Cortex of kidney (tissue), 1 donor: ENCODE results near the gene DPY30.

Source experiments
- DNase-seq: peaks from one replicate; lab custom pipeline; 2025; lab: John Stamatoyannopoulos, UW

DPY30 gene

DNA sequence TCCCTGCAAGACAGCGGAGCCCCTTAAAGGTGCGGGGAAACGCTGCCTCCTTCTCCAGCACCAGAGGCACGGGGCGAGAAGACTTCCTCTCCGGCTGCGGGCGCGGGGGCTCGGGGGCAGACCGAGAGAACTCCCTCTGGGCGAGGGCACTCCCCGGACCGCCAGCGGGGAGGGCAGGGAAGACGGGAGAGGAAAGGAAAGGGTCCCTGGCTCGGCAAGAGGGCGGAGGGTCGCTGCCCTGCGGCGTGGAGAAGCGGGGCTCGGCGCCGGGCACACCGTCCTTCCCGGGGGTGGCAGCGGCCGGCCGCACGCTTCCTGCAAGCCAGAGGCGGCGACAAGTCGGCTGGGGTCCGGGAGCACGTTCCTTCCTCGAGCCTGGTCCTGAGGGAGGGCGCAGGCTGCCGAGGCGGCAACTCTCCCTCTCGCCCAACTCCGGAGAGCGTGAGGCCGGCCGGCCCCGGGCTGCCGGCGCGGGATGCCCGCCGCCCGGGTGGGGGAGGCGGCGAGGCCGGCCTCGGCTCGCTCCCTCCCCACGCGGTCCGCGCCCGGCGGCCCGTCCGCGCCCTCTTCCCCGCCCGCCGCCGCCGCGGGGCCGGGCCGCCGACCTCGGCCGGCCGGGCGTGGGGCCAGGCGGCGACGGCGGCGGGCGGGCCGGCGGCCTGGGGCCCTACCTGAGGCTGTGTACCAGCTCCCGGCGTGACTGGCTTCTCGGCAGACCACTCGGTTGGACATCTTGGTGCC is 29.9 kb downstream of the DPY30 start:
- no peak for DNase-seq

DNA sequence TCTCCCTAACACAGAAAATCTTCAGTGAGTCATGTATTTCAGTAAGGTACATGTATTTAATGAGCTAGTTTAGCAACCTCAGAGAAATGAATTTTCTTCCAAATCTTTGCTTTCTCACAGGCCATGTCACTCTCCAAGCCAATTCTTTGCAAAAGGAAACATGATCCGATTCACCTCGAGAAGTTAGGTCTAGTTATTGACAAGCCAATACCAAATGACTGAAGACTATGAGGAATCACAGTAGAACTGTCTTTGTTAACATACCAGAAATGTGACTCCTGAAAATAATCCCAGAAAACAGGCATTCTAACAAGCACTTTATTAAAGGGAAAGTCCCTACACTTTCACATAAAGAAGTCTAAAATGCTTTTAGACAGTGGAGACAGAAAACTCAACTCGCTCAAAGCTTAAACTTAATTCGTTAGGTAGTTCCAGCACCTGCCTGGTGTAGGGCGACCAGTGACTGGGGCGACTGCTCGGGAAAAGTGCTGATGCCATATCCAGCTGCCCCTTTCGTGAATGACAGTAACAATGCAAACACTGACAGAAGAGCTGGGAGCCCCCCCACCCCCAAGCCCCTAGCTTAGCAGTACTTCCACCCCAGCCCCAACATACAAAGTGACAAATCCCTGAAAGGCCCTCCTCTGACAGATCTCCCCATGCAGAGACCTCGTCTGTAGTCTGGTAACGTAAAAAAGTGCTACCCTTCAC is 30.6 kb downstream of the DPY30 start:
- DNase-seq: no peak

DNA sequence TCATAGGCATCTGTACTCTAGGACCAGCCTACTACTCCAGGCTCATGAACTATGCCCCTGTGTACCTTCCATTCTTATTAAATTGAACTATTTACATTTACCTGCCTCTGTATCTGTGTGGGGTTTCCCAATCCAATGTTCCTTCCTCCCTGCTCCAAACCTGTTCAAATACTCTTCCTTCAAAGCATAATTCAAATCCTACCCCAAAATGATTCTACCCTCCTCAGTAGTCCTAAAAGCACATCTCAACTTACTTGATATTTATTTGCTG is 32.5 kb downstream of the DPY30 start:
- no peak for DNase-seq

DNA sequence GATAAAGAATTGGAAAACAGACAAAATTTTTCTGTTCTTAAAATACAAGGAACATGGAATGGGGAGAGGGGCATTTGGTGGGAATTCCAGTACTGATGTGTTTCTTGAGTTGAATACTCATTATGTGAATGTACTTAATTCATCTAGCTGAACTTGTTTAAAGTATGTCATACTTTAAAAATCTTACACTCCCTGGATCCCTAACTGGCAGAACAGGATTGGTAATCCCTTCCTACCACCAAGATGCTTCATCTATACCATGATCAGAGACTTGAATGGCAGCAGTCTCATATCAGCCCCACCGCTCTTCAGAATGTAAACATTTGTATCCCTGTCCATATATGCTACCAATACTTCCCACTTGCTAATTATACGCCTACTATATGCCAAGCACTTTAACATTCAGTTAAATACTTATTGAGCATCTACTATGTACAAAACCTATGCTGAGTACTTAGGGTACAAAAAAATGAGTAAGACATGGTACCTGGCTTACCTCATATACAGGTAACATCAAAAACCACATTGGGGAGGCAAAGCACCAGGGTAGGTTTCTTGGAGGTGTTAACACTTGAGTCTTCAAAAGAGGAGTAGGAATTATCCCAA is 34.1 kb downstream of the DPY30 start:
- no peak for DNase-seq

DNA sequence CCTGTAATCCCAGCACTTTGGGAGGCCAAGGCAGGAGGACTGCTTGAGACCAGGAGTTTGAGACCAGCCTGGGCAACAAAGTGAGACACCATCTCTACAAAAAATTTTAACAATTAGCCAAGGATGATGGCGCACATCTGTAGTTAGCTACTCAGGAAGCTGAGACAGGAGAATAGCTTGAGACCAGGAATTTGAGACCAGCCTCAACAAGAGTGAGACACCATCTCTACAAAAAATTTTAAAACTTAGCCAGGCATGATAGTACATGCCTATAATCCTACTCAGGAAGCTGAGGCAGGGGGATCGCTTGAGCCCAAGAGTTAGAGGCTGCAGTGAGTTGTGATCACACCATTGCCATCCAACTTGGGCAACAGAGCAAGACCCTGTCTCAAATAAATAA is 35.8 kb downstream of the DPY30 start:
- no peak for DNase-seq

DNA sequence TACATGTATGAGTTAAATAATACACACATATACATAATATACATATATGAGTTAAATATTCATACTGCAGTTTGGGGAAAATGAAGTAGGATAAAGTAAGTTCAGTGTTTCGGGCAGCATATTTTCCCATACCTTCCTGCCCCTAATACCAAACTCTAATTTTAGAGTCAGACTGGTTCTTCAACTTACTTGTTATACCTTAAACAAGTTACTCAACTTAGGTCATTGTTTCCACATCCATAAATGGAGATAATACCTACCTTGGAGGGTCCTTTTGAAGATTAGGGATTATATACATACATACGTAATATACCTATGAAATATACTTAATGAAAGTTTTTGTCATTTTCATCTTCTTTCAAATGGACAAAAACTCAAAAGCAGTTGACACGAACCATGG is 37.2 kb downstream of the DPY30 start:
- DNase-seq: no peak

- no peak for DNase-seq
Observed at GRCh38 chr2:31999438-31999837, 40.2 kb downstream of the DPY30 start.

- DNase-seq: no peak
Observed at GRCh38 chr2:31998731-31999383, 40.7 kb downstream of the DPY30 start.

DNA sequence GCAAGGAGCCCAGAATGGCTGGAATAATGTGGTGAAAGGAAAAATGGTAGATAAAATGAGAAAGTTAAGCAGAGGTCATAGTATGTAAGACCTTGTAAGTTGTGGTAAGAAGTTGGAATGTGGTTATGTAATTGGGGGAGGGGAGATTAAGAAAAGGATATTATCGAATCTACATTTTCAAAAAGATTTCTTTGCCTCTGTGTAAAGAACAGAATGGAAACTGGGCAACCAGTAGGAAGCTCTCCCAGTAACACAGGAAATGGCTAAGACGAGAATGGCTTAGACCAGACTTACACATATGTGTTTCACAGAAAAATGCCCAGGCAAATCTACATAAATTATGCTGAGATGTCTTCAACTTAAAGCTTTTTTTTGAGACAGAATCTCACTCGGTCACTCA is 42.0 kb downstream of the DPY30 start:
- DNase-seq: no peak

DNA sequence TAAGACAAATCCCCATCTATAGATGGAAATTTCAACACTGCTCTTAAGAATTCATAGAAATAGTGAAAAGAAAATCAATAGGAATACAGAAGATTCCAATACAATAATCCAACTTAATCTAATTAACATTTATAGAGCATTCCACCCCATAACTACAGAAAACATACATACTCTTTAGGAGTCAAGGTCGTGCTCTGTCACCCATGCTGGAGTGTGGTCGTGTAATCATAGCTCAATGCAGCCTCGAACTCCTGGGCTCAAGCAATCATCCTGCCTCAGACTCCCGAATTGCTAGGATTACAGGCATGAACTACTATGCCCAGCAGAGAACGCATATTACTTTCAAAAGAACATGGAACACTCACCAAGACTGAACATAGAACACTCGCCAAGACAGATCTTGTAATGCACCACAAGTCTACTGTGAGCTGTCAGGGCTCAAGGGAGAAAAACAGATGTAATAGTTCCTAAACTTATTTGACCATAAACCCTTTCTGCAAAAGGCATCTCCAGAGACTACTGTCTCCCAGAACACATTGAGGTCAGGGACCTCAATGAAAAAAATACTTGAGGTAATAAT is 42.9 kb downstream of the DPY30 start:
- no peak for DNase-seq

- no peak for DNase-seq
Observed at GRCh38 chr2:31992934-31993333, 46.7 kb downstream of the DPY30 start.

- no peak for DNase-seq
Observed at GRCh38 chr2:31992025-31992579, 47.5 kb downstream of the DPY30 start.

DNA sequence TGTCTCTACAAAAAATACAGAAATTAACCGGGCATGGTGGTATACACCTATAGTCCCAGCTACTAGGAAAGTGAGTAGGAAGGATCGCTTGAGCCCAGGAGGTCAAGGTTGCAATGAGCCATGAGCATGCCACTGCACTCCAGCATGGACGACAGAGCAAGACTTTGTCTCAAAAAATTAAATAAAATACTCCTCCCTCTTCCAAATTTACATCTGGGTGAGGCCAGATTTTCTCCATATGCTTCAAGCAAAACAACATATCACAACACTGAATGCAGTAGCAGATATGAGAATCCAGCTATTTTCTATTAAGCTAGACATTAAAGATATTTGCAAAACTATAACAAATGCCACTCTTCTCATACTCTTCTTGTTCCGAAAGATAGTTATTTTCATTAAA is 49.7 kb downstream of the DPY30 start:
- no peak for DNase-seq

GRCh38 chr2:31987454-31988220 is 52.0 kb downstream of the DPY30 start:
- DNase-seq: no peak

DNA sequence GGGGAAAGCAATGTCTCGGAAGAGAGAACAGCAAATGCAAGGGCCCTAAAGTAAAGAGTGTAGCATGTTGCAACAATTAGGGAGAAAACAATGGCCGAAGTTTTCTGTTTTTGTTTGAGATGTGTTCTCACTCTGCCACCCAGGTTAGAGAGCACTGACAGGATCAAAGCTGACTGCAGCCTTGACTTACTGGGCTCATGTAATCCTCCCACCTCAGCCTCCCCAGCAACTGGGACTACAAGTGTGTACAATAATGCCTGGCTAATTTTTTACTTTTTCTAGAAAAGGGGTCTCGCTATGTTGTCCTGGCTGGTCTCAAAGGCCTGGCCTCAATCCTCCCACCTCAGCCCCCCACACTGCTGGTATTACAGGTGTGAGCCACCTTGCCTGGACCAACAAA is 52.7 kb downstream of the DPY30 start:
- DNase-seq: no peak

GRCh38 chr2:31983762-31984467 is 55.7 kb downstream of the DPY30 start:
- no peak for DNase-seq

DNA sequence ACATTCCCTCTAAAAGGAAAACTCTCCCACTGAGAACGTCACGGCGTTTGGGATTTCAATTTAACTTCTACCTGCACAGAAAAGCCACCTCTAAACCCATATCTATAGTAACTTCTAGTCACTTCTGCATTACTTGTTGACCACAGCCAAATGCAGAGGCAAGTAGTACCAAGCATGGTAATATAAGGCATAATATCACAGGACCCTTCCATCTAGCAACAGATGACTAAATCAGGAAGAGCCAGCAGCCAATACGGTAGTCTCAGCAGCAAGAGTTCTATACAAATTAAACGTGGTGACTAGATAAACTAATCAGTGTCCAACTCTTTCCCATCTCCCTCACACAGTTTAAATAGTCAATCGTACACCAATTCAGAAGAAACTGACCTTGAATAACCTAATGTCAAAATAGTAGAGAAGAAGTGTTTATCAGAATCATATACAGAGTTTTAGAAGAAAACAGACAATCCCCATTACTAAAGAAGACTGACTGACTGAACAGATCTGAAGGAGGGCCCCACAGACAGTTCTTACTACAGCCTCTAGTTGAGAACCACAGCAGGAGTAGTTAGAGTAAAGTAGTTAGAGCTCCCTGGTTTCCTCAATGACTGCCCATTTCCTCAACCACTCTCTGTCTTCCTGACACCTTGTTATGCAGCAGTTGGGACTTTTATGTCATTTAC is 58.8 kb downstream of the DPY30 start:
- no peak for DNase-seq

DNA sequence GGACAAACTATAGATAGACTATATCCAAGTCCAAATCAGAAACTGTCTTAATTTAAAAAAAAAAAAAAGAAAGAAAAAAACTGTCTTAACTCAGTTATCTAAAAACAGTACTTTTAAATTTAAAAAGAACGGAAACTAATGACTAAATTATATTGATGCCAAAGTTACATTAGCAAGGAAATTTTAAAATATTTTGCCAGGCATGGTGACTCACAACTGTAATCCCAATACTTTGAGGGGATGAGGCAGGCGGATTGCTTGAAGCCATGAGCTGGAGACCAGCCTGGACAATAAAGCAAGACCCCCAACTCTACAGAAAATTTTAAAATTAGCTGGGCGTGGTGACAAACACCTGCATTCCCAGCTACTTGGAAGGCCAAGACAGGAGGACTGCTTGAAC is 59.6 kb downstream of the DPY30 start:
- DNase-seq: no peak

GRCh38 chr2:31979018-31979417 is 60.6 kb downstream of the DPY30 start:
- DNase-seq: no peak

DNA sequence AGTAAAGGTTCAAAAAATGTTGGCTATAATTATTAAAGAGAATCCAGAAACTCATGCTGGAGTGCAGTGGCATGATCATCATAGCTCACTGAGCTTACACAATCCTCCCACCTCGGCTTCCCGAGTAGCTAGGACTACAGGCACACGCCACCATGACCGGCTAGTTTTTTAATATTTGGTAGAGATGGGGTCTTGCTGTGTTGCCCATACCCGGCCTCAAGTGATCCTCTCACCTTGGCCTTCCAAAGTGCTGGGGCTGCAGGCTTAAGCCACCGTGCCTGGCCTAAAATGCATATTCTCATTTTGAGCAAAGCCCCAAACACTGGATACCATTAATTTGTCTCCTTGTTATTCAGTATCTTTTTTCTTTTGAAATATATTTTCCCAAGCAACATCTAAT is 61.2 kb downstream of the DPY30 start:
- no peak for DNase-seq
